PFSK-1 (cell line): ENCODE data around the gene FBXL14.

Experiments
- FOXP2 ChIP-seq: optimal IDR thresholded peaks from 2 replicates; pipeline ENCODE3; 2011; ENCODE audit warnings: borderline replicate concordance, control low read depth, inconsistent platforms; ENCODE audit not compliant: insufficient read depth; ENCODE audit errors: extremely low read length, extremely low read depth
- POLR2AphosphoS5 ChIP-seq: IDR thresholded peaks from 2 replicates; pipeline ENCODE4 v1.6.1; 2012; ENCODE audit warnings: low read depth, mild to moderate bottlenecking, control low read depth, low read length, moderate library complexity
- REST ChIP-seq, 2 experiments: IDR thresholded peaks; 2 replicates each; pipeline versions ENCODE4 v1.6.1 to v1.8.0; 2011 to 2012; ENCODE audit warnings: low read depth in 2 of 2, low read length in 2 of 2, control low read depth in 1 of 2, inconsistent platforms in 1 of 2, mild to moderate bottlenecking in 1 of 2, moderate library complexity in 1 of 2; ENCODE audit not compliant: insufficient read depth in 1 of 2
- SIN3A ChIP-seq: IDR thresholded peaks from 2 replicates; pipeline ENCODE4 v1.6.1; 2012; ENCODE audit warnings: mild to moderate bottlenecking, low read length, moderate library complexity, borderline replicate concordance; ENCODE audit not compliant: insufficient read depth
- TAF1 ChIP-seq: IDR thresholded peaks from 2 replicates; pipeline ENCODE4 v1.6.1; 2012; ENCODE audit warnings: low read length, control low read depth, borderline replicate concordance; ENCODE audit not compliant: insufficient read depth

The FBXL14 gene

GRCh38 chr12:1575408-1576401 lies 18.7 kb downstream of the FBXL14 start:
- TF ChIP-seq TAF1: no peak
- TF ChIP-seq POLR2AphosphoS5: no peak
- TF ChIP-seq SIN3A: no peak
- TF ChIP-seq REST (IDR thresholded peaks at IDR 0.05; ENCODE audit: insufficient read depth in 1 of 2, low read depth in 2 of 2, low read length in 2 of 2): no peak
- no peak for TF ChIP-seq FOXP2

GRCh38 chr12:1574865-1575259 lies 19.5 kb downstream of the FBXL14 start:
- TF ChIP-seq POLR2AphosphoS5 (no peak), REST (IDR thresholded peaks at IDR 0.05; ENCODE audit: insufficient read depth in 1 of 2, low read depth in 2 of 2, low read length in 2 of 2) (no peak), SIN3A (no peak), TAF1 (no peak), FOXP2 (no peak)

GRCh38 chr12:1573960-1574864 lies 20.2 kb downstream of the FBXL14 start:
- TF ChIP-seq TAF1 (no peak), POLR2AphosphoS5 (no peak), FOXP2 (no peak), SIN3A (no peak), REST (IDR thresholded peaks at IDR 0.05; ENCODE audit: insufficient read depth in 1 of 2, low read depth in 2 of 2, low read length in 2 of 2) (no peak)

- TF ChIP-seq TAF1 (no peak), REST (IDR thresholded peaks at IDR 0.05; ENCODE audit: insufficient read depth in 1 of 2, low read depth in 2 of 2, low read length in 2 of 2) (no peak), FOXP2 (no peak), SIN3A (no peak), POLR2AphosphoS5 (no peak)
Measured at GRCh38 chr12:1572731-1573130, 21.6 kb downstream of the FBXL14 start.
